A673 (cell line): ENCODE measurements around the gene TAS2R43.
"Not testable (repeated sequence)": the region's sequence is repeated elsewhere in the genome, so short reads cannot be mapped to it uniquely, and the experiment has no call there.

Experiments
- EZH2 ChIP-seq: fragments of 200-600 bp; sonication (generic); IDR thresholded peaks from 2 replicates; pipeline ENCODE4 v1.6.1; 2017; ENCODE audit warnings: borderline replicate concordance, low read depth, mild to moderate bottlenecking, mixed read lengths, antibody characterized with exemption, low read length; ENCODE audit not compliant: poor library complexity, severe bottlenecking
- TF ChIP-seq, protein P1 (sequence below): fragments of 300-800, 200-600 bp; sonication (generic); conservative IDR thresholded peaks from 2 replicates; pipeline ENCODE4 v1.5.1; 2017; ENCODE audit warnings: low read depth, mild to moderate bottlenecking, antibody characterized with exemption, low read length, moderate library complexity, mixed read lengths

DNA sequence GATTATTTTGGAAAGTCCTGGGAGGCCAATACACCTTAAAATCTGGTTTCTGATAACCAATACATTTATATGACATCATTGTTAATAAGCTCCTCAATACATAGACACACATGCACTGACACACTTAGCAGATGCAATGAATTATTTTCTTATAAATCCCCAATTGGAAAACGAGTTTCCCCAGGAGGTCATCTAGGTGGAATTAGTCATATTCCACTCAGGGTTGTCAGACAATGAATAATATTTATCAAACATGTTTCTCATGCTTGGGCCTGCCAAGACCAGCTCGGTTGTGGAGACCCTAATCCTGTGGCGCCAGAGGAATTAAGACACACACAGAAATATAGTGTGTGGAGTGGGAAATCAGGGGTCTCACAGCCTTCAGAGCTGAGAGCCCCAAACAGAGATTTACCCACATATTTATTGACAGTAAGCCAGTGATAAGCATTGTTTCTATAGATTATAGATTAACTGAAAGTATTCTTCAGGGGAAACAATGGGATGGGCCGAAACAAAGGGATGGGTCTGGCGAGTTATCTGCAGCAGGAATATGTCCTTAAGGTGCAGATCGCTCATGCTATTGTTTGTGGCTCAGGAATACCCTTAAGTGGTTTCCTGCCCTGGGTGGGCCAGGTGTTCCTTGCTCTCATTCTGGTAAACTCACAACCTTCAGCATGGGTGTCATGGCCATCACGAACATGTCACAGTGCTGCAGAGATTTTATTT, 42.1 kb downstream of the TAS2R43 start:
- TF ChIP-seq, protein P1, sequence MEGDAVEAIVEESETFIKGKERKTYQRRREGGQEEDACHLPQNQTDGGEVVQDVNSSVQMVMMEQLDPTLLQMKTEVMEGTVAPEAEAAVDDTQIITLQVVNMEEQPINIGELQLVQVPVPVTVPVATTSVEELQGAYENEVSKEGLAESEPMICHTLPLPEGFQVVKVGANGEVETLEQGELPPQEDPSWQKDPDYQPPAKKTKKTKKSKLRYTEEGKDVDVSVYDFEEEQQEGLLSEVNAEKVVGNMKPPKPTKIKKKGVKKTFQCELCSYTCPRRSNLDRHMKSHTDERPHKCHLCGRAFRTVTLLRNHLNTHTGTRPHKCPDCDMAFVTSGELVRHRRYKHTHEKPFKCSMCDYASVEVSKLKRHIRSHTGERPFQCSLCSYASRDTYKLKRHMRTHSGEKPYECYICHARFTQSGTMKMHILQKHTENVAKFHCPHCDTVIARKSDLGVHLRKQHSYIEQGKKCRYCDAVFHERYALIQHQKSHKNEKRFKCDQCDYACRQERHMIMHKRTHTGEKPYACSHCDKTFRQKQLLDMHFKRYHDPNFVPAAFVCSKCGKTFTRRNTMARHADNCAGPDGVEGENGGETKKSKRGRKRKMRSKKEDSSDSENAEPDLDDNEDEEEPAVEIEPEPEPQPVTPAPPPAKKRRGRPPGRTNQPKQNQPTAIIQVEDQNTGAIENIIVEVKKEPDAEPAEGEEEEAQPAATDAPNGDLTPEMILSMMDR = not testable (repeated sequence)
- TF ChIP-seq EZH2 = not testable (repeated sequence)
